Hippocampal formation (tissue), 2 donors: ENCODE measurements around the gene RASA3.
"Not testable (repeated sequence)": the region's sequence is repeated elsewhere in the genome, so short reads cannot be mapped to it uniquely, and the experiment has no call there.

Experiments used
- DNase-seq, 2 donors: peaks; one replicate each; lab custom pipeline; 2025; lab: John Stamatoyannopoulos, UW

RASA3 gene

GRCh38 chr13:114142640-114143490 is 10.4 kb upstream of the RASA3 start:
- no peak for DNase-seq

GRCh38 chr13:114142137-114142550 is 9.7 kb upstream of the RASA3 start:
- no peak for DNase-seq

- no peak for DNase-seq
Observed at GRCh38 chr13:114141261-114141996, 9.0 kb upstream of the RASA3 start.

GRCh38 chr13:114140906-114141250 is 8.5 kb upstream of the RASA3 start:
- DNase-seq, result no peak

- DNase-seq, result no peak
Observed at GRCh38 chr13:114140131-114140905, 7.9 kb upstream of the RASA3 start.

GRCh38 chr13:114136576-114136975 is 4.2 kb upstream of the RASA3 start:
- DNase-seq, result no peak

GRCh38 chr13:114135731-114136171 is 3.3 kb upstream of the RASA3 start:
- no peak for DNase-seq

GRCh38 chr13:114134944-114135610 is 2.7 kb upstream of the RASA3 start:
- no peak for DNase-seq

- no peak for DNase-seq
Observed at GRCh38 chr13:114134111-114134943, 1.9 kb upstream of the RASA3 start.

- DNase-seq, result not testable (repeated sequence)
Observed at GRCh38 chr13:114133552-114133951, 1.1 kb upstream of the RASA3 start.

- not testable (repeated sequence) for DNase-seq
Observed at GRCh38 chr13:114133126-114133525, 703 bp upstream of the RASA3 start.

- no peak for DNase-seq
Observed at GRCh38 chr13:114131583-114132418, 622 bp downstream of the RASA3 start.

GRCh38 chr13:114130837-114131582 is 1.4 kb downstream of the RASA3 start:
- DNase-seq, result peak; percentile 29 to 44

- no peak for DNase-seq
Observed at GRCh38 chr13:114130131-114130836, 2.1 kb downstream of the RASA3 start.

GRCh38 chr13:114129649-114130062 is 2.8 kb downstream of the RASA3 start:
- DNase-seq, result no peak

GRCh38 chr13:114128624-114129522 is 3.5 kb downstream of the RASA3 start:
- peak in 1 of 2 donors; percentile 48 for DNase-seq

GRCh38 chr13:114128348-114128623 is 4.1 kb downstream of the RASA3 start:
- DNase-seq, result no peak
